K562 (cell line): ENCODE measurements around the gene TMEM141. TPM values are rescaled to one million over a fixed set of nuclear protein-coding genes. Genes with fewer than 3 reads are reported as not detected.
A peak's percentile ranks its signal among the peaks of the same experiment; 100 is the strongest.

Source experiments
- ARID4B ChIP-seq: sonication (generic); formaldehyde crosslinking; IDR thresholded peaks from 2 replicates; pipeline ENCODE4 v1.8.0; 2022; ENCODE audit warnings: mild to moderate bottlenecking, missing genetic modification reagents
- ELF4 ChIP-seq: fragments of 450-650 bp; formaldehyde crosslinking; IDR thresholded peaks from 2 replicates; pipeline ENCODE4 v1.4.0; 2022; ENCODE audit warnings: missing genetic modification characterization
- EZH2 ChIP-seq: IDR thresholded peaks from 2 replicates; pipeline ENCODE4 v1.6.1; 2012; ENCODE audit warnings: low read depth, mild to moderate bottlenecking, inconsistent platforms, low read length, borderline replicate concordance
- LEF1 ChIP-seq: fragments of 450-650 bp; IDR thresholded peaks from 2 replicates; pipeline ENCODE4 v1.6.1; 2016; ENCODE audit warnings: mild to moderate bottlenecking
- MYC ChIP-seq, 2 experiments: fragments of 250-450 bp in 1 of 2; sonication (Bioruptor Pico) in 1 of 2; IDR thresholded peaks; 2 replicates each; pipeline versions ENCODE4 v1.5.1 to v1.6.1; 2012 to 2021; ENCODE audit warnings: low read depth in 2 of 2, borderline replicate concordance in 1 of 2, improper control_type of control experiment in 1 of 2, low read length in 1 of 2, mild to moderate bottlenecking in 1 of 2, moderate library complexity in 1 of 2
- NKRF ChIP-seq: fragments of 450-650 bp; IDR thresholded peaks from 2 replicates; pipeline ENCODE4 v1.6.1; 2016; ENCODE audit warnings: borderline replicate concordance
- POLR2A ChIP-seq: fragments of 450-650 bp; conservative IDR thresholded peaks from 2 replicates; pipeline ENCODE4 v1.6.1; 2016
- SFPQ ChIP-seq: fragments of 200-400 bp; formaldehyde crosslinking; IDR thresholded peaks from 2 replicates; pipeline ENCODE4 v1.6.1; 2017; ENCODE audit warnings: mild to moderate bottlenecking, low read depth, low read length, moderate library complexity
- SUPT5H ChIP-seq: fragments of 450-650 bp; IDR thresholded peaks from 2 replicates; pipeline ENCODE4 v1.6.1; 2016
- THRB ChIP-seq: fragments of 450-650 bp; formaldehyde crosslinking; conservative IDR thresholded peaks from 2 replicates; pipeline ENCODE4 v1.4.0; 2022; ENCODE audit warnings: mild to moderate bottlenecking, missing genetic modification characterization
- ZC3H4 ChIP-seq: sonication (generic); formaldehyde crosslinking; IDR thresholded peaks from 2 replicates; pipeline ENCODE4 v1.9.0; 2021; ENCODE audit warnings: missing genetic modification reagents, borderline replicate concordance
- ZFP1 ChIP-seq: fragments of 450-650 bp; formaldehyde crosslinking; IDR thresholded peaks from 2 replicates; pipeline ENCODE4 v1.4.0; 2020; ENCODE audit warnings: mild to moderate bottlenecking, mixed read lengths
- ZNF512 ChIP-seq: IDR thresholded peaks from 2 replicates; pipeline ENCODE4 v1.6.1; 2016; ENCODE audit warnings: missing genetic modification characterization, missing compliant biosample characterization
- ZNF589 ChIP-seq: fragments of 200-800 bp; sonication (Bioruptor generic); IDR thresholded peaks from 2 replicates; pipeline ENCODE4 v1.6.1; 2016; ENCODE audit warnings: low read depth, missing genetic modification characterization, missing compliant biosample characterization
- polyA plus RNA-seq, 8 experiments: library from polyadenylated mRNA; depleted of rRNA in 4 of 8; stranded (reverse) in 5 of 8; unstranded in 3 of 8; fragments of >200 nt; fragmentation: Nextera tagmentation in 2 of 8; fragmentation: Illumina TruSeq in 1 of 8; extraction: Ambion mirVana in 2 of 8; extraction: Trizol in 1 of 8; gene quantifications; 2 replicates each; pipeline versions ENCODE4 v1.2.1 to v1.2.3, GENCODE V29; 2011 to 2014; ENCODE audit warnings: inconsistent platforms in 1 of 8, missing spikeins in 1 of 8
- total RNA-seq, 7 experiments: library from RNA; depleted of rRNA in 6 of 7; stranded (reverse); fragments of >200 nt in 6 of 7; fragmentation: Illumina TruSeq in 2 of 7; extraction: Trizol in 2 of 7; gene quantifications; 2 replicates each; pipeline versions ENCODE4 v1.2.1 to v1.2.3, GENCODE V29; 2011 to 2021; ENCODE audit warnings: low replicate concordance in 1 of 7

The TMEM141 gene
- total and polyA plus RNA-seq, 9 of the 15 experiments (the other 6 are each of a cell fraction or from before 2014, with no cell fraction given): 21.5 to 123 (median 74.8) TPM

GRCh38 chr9:136787690-136788400 is 3.3 kb upstream of the TMEM141 start (continued):
- TF ChIP-seq SFPQ (no peak), ELF4 (no peak), POLR2A (no peak), MYC (IDR thresholded peaks at IDR 0.05; ENCODE audit: low read depth, low read length) (peak; percentile 32; the same call in 1 of the 2 replicates), MYC (CRISPR knock-in tag; IDR thresholded peaks at IDR 0.05; ENCODE audit: borderline replicate concordance, low read depth) (no peak), EZH2 (no peak), LEF1 (no peak), ZNF589 (CRISPR knock-in tag) (no peak), THRB (CRISPR knock-in tag) (no peak), ZFP1 (CRISPR knock-in tag) (no peak), NKRF (peak; percentile 48; the same call in 1 of the 2 replicates), ZC3H4 (CRISPR knock-in tag) (no peak), ZNF512 (tag) (no peak), SUPT5H (no peak), ARID4B (CRISPR knock-in tag) (no peak)
